Activated T-helper 1 cell treated with anti-CD3 and anti-CD28 coated beads, Interleukin-2, amount 50 U/mL, for 16 hours (primary cell): ENCODE data around the gene TTC23.
A peak's percentile ranks its signal among the peaks of the same experiment; 100 is the strongest.

ENCODE experiments used
- DNase-seq, 2 donors: peaks; one replicate each; pipeline ENCODE4 v3.0.0-alpha.2; 2020; ENCODE audit warnings: low read depth in 1 of 2, low spot score in 1 of 2

Gene TTC23, protein sequence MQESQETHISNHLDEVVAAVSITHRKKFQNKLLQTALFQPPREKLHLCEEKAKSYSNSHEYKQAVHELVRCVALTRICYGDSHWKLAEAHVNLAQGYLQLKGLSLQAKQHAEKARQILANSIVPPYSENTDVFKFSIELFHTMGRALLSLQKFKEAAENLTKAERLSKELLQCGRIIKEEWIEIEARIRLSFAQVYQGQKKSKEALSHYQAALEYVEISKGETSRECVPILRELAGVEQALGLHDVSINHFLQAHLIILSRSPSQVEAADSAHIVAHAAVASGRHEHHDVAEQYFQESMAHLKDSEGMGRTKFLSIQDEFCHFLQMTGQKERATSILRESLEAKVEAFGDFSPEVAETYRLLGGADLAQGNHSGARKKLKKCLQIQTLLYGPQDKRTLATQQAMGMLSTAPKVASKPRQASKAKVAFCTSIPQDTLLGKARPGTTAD

GRCh38 chr15:99249270-99249841 lies at the start of gene TTC23:
TTC23 (minus strand) TSS chr15:99249581; CDS start chr15:99228712, 20,869 bp downstream.
- DNase-seq, result no peak

- DNase-seq, result no peak
Measured at GRCh38 chr15:99296386-99296785, 47.0 kb upstream of the TTC23 start.

DNA sequence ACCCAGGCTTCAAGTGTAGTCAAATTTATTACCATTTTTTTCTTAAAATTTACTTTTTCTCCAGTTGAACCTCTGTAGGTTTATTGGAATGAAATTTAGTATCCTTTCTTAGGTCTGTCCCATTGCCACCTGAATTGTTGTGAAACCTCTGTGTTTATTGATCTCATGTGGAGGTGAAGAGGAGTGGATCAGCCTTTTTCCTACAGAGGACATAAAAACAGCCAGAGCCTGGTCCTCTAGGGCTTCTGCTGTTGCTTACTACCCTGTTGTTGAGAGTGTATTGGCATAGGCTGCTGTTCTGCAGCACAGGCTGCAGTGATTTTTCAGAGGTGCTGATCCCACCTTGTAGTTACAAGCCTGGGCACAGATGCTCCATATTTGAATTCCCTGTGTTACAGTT lies 46.5 kb upstream of the TTC23 start:
- no peak for DNase-seq

DNA sequence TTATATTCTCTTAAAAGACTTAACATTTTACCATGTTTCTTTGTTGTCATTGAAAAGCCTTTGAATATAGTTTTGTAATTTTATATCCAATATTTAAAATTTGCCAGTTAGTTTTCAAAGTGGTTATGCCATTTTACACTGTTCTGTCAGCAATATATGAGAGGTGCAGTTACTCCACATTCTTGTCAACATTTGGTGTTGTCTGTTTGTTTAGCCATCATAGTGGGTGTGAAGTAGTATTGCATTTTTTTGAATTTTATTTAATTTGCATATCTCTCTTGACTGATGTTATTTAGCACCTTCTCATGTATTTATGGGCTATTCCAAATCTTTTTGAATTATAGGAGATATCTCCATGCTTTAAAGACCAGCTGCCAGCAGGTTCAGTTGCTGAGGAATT lies 42.3 kb upstream of the TTC23 start:
- no peak for DNase-seq

DNA sequence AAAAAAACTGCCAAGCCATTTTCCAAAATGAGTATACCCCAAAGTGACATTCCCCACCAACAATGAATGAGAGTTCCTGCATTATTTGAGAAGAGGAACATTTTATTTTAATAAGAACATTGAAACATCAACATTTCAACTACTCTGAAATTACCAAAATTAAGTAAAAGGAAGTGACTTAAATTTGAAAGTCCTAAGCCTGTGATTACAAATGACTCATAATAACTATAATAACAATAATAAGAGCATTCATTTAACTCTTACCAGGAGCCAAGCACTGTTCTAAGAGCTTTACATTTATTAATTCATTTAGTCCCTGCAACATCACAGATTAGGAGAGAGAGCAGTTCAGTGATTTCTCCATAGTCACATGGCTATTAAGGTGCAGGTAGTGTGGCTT lies 34.3 kb upstream of the TTC23 start:
- no peak for DNase-seq

GRCh38 chr15:99282586-99282985 lies 33.2 kb upstream of the TTC23 start:
- DNase-seq, result no peak

DNA sequence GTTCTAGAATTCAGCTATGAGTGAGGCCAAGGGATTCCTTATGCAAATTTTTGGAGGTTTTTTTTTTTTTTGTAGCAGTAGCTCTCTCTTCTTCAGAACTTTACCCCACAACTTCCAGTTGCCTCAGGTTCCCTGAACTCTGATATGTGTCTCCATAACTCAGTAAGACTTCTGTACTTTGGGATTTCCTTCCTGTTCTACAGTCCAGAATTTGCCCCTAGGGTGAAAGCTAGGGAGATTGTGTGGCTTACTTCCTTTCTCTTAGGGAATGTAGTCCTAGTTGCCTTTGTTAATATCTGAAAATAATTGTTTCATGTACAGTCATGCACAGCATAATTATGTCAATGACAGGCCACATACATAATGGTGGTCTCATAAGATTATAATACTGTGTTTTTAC lies 32.7 kb upstream of the TTC23 start:
- DNase-seq, result no peak

DNA sequence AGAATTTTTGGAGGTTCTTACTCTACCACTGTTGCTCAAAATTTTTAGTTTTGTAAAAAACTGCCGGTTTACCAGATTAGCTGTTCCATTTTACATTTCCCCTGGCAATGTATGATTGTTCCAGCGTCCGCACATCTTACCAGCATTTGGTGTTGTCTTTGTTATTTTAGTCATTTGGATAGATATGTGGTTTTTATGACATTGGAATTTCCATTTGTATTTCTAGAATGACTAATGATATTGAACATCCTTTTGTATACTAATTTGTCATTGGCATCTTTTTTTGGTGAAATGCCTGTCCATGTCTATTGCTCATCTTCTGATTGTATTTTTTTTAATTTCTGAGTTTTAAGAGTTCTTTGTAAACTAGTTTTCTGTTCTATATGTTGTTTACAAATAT lies 30.4 kb upstream of the TTC23 start:
- no peak for DNase-seq

- no peak for DNase-seq
Measured at GRCh38 chr15:99279290-99279689, 29.9 kb upstream of the TTC23 start.

DNA sequence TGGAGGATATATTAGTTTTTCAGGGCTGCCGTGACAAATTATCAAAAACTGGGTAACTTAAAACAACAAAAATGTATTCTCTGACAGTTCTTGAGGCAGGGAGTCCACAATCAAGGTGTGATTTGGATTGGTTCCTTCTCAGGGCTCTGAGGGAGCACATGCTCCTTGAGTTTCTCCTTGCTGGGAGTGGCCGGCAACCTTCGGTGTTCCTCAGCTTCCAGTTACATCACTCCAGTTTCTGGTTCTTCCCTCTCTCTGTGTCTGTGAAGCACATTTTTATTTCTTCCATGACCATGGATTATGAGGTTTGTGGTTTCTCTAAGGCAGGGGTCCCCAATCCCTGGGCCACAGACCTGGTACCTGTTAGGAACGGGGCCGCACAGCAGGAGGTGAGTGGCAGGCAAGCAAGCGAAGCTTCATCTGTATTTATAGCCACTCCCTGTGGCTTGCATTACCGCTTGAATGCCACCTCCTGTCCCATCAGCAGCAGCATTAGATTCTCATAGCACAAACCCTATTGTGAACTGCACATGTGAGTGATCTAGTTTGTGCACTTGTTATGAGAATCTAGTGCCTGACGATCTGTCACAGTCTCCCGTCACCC lies 26.2 kb upstream of the TTC23 start:
- DNase-seq, result no peak

DNA sequence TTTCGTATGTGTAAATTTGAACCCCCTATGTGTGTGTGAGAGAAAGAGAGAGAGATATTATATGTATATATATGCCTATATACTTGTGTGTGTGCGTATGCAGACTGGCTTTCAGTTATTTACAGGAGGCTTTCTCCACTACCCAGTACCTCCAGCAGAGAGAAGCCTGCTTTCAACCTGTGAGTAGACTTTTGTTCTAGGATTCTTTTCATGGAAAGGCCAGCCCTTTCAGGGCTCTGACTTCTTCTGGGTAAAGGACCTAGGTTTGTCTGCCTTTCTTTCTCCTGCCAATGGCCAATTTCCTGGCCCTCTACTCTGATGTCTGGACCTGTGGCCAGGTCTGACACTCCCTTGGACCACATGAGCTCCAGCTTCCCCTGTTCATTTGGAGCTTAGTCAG lies 25.7 kb upstream of the TTC23 start:
- DNase-seq, result no peak

DNA sequence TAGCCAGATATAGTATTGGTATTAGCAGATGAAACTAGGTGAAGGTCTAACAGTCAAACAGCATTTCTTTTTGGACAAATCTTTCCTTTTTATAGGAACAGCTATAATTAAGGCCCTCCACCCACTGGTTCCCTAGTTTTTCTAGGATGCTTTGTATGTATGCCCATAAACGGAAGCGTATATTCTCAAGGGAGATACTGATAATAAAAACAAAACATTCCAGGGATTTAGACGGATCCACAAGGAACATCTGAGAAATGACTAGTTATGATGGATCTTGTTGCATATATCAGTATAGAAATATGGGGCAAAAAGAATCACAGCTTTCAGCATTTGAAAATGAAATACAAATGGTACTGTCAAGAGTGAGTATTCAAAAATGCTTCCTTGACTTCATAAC lies 24.4 kb upstream of the TTC23 start:
- DNase-seq, result no peak

DNA sequence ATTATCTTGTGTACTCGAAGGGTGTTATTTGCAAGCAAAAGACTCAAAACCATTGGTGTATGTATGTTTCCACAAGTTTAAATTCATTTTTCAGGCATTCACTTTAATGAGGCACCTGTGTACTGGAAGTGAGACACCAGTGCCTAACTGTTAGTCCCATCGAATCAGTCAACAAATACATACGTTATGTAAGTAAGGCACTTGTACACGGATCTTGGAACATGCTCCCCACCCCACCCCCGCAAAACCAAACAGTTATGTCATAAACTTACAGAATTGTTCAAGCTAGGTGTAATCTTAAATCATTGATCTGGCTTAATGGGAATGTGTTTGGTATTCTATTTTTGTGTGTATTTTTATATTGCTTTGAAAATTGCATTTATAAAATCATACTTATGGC lies 19.1 kb upstream of the TTC23 start:
- DNase-seq, result no peak

DNA sequence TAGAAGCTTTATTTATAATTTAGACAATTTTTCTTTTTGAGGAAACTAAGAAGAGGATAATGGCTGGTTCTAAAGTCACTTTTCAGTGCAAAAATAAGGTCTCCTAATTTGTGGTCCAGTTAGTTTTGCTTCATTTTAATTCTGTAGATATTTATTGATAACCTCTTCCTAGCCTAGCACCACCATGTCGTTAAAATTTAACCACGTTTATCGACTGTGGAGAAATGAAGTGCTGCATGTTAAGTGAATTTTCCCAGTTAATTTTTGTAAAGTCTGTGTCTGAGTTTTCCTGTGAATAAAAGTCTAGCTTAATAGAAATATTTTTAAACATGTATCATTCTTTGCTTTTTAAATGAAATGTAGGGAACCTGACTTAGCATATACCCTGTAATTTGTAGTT lies 18.6 kb upstream of the TTC23 start:
- DNase-seq, result no peak

DNA sequence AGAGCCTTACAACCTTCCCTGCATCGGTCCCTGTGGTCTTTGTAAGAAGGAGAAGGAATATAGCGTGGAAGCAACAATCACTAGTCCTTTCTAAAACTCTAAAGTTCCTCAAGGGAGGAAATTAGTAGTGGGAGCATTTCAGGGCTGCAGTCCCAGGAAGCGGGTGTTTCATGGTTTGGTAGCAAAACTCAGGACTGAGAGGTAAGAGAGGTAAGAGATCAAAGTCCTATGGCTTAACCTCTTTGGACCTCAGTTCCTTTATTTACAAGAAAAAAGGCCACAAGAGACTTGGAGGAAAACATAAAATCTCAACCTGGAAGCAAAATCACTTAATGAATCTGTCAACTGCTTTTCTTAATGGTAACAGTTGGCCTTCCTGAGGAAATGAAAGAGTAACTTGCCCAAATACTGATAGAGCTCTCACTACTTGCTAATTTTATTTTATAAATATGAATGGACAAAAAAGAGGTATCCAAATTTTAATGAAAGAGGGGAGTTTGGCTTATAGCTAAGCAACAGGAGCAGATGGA lies 16.2 kb upstream of the TTC23 start:
- DNase-seq, result no peak

- no peak for DNase-seq
Measured at GRCh38 chr15:99264125-99264524, 14.7 kb upstream of the TTC23 start.

GRCh38 chr15:99257107-99257750 lies 7.8 kb upstream of the TTC23 start:
- no peak for DNase-seq

GRCh38 chr15:99253381-99254090 lies 4.2 kb upstream of the TTC23 start:
- DNase-seq, result no peak

DNA sequence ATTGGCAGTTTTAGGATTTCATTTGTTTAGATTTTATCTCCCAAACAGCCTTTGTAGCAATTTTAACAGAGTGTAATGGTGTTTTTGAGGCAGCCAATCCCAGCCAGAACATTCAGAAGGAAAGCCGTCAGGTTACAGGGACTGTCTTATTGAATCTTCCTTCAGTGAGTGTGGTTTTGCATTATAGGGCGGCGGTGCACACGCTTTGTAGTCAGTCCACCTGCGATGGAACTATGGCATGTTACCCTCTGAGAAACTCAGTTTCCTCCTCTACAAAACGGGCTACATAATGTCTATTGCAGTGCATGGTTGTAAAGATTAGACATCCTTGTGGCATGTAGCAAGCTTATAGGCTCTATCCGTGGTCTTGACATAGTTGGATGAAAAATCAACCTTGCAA lies 2.9 kb upstream of the TTC23 start:
- no peak for DNase-seq

DNA sequence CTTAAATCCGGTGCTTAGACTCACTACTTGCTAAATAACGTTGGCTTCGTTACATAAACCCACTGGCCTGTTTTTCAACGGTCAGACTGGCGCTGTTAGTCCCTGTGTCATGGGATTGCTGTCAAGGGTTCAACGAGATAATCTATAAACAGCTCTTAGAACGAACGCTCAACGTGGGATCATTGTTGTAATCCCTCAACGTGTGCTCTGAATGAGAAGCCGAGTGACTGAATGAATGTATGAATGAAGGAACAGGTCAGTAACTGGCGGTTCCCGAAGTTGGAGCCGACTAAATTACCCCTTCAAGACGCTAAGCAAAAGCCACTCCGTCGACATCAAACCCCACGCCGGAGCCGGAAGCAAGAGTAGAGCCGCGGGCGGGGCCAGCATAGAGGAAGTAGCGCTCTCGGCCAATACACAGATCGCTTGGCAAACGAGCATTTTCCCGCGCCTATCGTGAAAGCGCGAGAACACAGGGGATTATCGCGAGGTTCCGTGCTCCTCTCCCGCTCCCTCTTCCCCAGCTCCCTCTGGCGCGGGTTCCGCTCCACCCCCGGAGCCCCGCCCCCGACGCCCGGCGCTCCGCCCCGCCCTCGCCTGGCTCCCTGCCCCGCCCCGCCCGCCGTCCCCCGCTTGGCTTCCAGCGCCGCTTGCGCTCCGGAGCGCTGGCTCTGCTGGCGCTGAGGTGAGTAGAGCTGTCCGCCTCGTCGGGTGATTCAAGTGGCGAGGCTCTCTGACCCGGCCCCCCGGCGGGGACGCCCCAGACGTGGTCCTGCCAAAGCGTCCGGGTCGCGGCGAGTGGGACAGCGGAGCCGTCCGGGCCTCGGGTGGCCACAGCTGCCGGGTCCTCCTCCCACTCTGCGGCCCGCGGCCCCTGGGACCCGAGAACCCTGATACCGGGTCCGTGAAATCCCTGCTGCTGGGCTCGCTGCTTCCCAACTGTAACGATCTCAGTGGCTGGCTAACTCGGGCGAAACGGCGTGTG lies 1.8 kb upstream of the TTC23 start, which contains the start of gene LRRC28:
Gene LRRC28 (plus strand): TSS at position 625 of the 985 bp plus-strand sequence. CDS start 4,477 bp downstream, outside the sequence.
- DNase-seq, result peak; percentile 79 to 89
